HCEC 1CT (cell line): Measurements from ENCODE around the gene LCN1.

Experiments used
- DNase-seq: peaks from one replicate; pipeline ENCODE4 v3.0.0-alpha.2; 2017

LCN1 gene

DNA sequence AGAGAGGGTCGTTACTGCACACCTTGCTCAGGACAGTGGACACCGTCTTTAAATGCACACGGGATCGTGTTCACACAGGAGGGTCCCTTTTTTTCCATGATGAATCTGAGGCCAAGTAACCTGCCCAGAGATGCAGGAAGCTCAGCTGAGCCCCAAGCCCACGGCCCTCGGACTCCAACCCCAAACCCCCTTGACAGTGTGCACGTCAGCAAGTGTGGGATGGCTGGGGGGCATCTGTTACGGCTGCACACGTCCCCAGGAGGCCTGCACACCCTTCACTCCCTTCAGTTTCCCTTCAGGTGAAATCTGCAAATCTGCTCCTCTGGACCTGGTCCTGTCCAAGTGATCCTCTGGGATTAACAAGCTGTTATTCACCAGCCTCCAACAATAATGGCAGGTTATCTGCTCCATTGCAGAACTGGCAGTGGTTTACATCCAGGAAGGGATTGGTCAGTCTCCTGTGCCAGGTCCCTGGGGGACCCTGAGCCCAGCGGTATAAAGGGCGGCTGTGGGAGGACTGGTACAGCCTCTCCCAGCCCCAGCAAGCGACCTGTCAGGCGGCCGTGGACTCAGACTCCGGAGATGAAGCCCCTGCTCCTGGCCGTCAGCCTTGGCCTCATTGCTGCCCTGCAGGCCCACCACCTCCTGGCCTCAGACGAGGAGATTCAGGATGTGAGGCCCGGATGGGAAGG lies at the start of gene LCN1:
LCN1 (plus strand) TSS at position 525 of the 692 bp plus-strand sequence; CDS start at position 583, 58 bp downstream.
- DNase-seq = no peak

DNA sequence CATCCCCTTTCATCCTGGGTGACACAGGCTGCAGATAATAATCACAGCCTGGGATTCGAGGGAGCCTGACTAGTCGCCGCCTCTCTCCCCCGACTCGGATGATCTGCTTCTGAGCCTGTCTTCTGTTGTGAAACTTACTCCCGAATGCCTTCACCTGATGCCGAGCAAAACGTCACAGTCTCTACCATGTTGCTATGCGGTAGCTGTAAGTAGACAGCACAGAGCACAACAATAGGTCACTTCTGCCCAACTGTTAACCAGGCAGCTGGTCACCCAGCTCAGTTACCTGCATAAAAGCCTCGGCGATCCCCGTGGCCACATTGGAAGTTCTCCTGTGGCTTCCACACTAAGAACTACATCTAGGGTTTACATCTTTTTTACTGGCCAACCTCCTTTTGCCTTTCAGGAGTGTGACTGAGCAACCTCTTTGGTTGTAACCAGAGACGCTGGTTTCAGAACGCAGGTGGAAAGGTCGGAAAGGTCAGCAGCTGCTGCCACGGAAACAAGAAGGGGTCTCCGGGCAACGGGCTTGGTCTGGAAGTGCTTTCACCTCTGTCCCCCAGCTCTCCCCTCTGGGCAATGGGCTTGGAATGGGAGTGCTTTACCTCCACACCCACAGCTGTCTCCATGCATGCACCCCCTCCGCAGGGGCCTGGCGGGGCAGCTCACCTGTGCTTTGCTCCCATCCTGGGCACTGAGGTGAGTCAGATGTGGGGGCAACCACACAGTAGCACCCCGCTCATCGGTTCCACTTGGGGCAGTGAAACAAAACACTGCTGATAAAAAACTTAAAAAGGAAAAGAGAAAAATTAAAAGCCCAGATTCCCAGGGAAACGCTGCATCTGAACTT lies 49.2 kb upstream of the LCN1 start:
- DNase-seq = no peak

DNA sequence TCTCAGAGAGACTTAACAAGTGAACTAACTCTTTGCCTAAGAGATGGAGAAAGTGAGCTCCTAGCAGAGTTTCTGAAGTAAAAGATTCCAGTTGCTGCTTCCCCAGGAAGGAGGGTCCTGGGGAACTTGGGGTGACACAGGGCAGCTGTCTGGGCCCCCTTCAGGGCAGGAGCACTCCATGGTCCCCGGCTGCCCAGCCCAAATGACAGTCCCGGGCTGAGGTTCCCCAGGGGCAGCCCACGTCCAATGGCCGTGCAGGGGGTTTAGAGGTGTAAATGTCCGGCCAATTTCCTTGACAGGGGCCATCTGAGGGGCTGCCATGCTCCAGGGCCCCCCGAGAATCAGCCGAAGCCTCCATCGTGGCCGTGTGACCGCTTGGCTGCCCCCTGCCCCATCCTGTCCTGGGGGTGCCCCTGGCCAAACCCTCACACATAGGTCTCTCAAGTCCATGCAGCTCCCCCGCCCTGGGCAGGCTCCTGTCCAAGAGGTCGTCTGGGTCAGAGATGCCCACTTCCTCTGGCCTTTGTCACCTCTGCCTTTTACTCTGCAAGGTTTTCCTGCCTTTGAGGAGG lies 47.2 kb upstream of the LCN1 start:
- no peak for DNase-seq

DNA sequence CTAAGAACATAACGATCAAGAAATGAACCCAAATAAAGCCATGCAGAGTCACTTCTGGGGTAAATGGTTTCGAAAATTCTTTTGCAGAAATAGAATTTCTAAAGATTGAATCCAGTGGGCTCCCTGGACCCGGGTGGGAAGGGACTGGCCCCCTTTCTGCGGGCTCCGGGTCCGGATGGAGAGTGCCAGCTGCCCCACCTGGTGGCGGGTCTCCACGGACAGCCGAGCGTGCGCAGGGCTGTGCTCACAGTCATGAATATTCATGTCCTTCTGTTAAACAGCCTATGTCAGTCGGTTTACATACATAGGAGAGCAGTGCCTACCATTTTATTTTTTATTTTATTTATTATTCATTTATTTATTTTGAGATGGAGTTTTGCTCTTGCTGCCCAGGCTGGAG lies 46.3 kb upstream of the LCN1 start:
- no peak for DNase-seq

DNA sequence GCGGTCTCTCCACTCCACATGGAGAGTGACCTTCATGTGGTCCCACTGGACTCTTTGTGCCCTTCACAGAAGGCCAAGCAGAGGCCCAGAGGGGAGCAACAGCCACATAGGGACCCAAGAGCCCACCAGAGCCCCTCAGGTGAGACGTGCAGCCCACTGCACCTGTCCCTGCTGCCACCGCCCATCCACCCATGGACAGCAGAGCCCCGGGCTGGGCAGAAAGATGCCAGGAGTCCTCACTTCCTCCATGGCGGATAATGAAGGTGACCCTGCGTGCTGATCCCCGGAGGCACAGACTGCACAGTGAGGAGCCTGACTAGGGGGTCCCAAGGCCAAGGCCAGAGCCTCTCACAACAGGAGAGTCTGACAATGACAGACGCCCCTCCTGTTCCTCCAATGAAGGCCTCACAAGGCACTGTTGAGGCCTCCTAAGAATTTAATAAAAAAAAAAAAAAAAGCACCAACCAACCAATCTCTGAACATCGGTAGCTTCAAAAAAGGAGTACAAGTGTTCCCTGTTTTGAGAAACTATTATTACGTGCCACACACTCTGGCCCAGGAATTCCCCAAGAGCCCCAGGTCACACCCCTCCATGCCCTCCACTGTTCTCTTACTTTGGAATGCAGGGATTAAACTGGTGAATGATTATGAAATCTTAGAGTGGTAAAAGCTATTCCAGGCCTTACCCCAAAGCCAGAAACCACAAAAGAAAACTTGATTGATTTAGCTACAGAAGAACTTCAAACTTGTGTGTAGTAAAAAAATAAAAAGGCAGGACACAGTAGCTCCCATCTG lies 44.5 kb upstream of the LCN1 start:
- peak; percentile 15 for DNase-seq

DNA sequence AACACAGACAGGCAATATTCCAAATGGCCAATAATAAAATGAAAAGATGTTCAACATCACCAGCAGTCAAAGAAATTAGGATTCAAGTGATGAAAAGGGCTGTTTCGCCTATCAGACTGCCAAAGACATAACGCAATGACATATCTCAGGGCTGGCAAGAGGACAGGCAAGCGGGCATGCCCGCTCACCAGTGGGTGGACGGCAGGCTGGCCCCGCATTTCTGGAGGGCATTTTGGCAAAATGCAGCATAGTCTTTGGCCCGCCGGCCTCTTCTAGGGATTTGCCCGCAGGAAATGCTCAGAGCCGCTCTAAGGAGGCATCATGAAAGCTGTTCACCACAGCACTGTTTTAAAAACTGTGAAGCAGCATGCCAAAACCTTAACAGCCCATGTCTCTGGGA lies 43.0 kb upstream of the LCN1 start:
- DNase-seq = no peak

DNA sequence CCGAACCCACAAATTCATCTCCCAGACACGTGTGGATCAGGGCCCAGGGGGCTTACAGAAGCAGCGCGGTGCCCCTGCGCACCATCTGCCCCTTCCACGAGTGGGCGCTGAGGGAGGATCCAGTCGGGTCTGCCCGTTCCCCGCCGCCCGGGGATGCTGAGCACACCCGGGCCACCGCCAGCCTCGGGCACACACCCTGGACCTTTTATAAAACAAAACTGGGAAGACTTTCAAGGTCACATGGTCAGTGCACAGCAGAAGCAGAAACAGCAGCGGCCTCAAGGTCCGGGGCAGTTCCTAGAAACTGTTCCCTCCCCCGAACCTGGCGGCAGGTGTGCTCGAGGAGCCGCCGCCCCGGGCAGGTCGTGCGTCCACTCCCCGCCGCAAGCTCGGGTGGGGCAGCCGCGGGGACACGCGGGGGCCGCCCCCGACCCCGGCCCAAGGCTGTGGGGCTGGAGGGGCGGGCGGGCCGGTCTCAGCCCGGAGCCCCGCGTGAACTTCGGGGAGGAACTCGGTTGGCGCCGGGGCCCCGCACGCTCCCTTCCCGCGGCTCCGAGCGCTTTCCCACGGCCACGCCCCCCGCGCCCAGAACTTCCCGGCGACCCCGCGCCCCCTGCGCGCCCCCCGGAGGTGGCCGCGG lies 42.3 kb upstream of the LCN1 start:
- DNase-seq = no peak

DNA sequence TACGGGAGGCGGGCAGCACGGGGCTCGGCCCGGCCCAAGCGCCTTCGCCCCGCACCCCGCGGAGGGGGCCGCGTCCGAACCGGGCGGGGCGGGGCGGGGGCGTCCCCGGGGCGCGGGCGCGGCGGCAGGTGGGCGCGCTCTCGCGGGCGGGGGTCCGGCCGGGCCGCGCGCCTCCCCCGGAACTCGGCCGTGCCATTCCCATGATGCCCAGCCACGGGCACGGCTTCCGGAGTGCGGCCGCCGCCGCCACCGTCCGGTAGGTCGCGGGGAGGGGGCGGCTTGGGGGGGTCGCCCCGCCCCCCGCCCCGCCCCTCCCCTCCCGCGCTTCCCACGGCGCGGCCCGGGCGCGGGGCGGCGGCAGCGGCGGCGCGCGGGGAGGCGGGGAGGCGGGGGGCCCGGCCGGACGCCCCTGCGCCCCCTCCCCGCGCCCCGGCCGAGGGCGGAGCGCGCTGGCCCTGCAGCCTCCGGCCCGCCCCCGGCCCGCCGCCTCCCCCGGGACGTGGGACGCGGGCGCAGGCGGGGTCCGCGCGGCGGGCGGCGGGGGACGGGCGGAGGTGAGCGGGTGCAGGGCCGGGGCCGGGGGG lies 41.7 kb upstream of the LCN1 start, which contains the start of gene PPP1R26:
PPP1R26 (plus strand) TSS at position 314 of the 584 bp plus-strand sequence. CDS start 4,729 bp downstream, outside the sequence.
- no peak for DNase-seq

DNA sequence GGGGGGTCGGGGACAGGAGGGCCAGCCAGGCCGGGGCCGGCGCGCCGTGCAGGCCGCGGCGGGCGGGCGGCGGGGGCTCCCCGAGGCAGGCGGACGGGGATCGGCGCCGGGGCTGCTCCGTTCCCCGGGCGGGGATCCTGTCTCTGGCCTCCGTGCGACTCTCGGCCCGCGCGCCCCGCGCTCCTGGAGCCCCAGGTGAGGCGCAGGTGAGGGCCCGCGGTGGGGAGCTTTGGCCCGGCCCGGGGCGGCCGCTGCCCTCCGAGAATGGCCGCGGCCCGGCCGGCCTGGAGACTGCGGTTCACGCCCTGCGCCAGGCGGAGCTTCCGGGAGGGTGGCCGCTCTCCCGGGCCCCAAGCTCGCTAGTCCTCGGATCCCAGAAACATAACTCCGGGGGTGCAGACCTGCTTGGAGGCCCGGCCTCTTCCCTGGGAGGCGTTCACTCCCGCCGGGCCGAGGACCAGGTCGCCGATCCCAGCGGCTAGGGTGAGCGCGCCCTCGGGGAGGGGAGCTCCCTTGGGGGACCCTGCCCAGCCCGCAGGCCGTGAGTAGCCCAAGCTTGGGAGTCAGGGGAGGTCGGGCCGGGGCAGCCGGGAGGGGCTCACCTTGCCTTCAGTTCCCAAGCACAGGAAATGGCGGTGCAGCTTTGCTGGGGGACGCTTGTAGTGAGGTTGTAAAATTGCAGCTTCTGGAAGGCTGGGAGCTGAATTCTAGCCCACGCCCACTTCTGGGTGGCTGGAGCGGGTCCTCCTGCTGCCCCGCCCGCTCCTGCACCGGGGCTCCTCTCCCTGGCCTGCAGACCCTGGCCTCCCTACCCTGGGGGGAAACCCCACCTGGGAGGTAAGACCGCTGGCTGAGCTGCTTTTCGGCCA lies 40.9 kb upstream of the LCN1 start:
- peak; percentile 42 for DNase-seq

DNA sequence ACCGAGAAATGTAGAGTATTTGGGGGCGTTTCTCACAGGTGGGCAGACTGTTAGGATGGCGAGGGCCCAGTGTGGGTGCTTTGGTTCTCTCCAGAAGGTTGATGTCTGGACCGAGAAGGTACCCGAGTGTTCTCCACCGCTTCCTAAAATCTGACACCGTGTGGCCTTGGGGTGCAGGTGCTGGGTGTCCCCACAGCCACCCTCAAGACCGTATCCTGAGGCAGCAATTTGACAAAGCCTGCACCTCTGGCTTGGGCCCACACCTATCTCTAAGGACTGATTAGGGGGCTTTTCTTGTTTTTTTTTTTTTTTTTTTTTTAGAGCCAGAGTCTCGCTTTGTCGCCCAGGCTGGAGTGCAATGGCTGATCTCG lies 40.3 kb upstream of the LCN1 start:
- no peak for DNase-seq

DNA sequence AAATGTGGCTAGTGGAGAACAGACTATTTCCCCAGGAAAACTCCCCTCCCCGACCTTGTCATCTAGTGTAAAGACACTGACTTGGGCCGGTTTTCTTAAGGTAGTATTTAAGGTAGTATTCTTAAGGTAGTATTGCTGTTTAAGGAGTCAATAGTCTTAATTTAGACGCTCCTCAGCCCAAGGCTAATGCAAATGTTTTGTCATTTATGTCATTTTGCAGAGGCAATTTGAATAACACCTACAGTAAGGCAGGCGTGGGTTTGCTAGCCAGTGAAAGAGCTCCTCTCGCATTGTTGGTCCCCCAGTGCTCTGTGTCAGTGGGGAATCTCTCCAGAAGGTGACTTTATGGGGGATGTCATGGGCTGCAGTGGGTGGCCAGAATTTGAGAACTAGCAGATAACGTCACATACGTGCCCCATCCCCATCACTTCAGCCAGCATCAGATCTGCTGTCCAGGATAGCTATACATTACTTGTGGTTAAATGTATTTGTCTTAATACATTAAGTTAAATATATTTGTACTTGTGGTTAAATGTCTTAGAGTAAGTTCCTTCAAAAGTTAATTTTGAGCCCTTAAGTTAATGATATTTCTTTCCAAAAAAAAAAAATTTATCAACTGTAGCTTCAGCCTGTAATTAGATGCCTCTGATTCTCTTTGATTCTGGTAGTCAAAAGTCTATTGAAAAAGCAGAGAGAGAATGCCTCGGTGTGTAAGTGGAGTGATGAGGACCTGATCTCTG lies 39.1 kb upstream of the LCN1 start:
- DNase-seq = no peak

DNA sequence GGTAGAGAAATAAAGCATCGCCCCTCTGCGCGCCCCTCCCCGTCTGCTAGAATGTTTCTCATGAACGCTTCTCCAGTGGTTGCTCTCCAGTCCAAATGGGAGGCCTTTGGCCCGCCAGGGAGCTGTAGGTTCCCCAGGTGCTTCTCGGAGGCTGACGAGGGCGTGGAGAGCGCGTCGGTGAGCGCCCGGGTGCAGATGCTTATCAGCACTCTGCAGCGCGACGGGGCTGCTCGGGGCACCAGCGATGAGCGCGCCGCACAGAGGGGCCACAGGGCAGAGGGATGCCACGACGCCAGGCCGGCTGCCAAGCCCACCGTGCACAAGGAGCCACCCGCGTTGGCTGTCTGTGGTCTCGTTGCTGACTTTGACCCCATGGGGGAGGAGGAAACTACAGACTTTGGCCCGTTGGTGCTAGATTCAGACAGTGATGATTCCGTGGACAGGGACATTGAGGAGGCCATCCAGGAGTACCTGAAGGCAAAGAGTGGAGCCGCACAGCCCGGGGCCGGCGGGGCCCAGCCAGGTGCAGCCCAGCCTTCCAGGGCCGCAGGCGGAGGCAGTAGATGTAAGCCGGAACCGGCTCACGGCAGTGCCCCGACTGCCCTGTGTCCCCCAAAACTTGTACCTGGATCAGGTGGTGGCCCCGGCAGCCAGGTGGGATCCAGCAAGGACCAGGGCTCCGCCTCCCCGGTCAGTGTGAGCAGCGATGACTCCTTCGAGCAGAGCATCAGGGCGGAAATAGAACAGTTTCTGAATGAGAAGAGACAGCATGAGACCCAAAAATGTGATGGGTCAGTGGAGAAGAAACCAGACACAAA lies 36.6 kb upstream of the LCN1 start:
- DNase-seq = no peak

DNA sequence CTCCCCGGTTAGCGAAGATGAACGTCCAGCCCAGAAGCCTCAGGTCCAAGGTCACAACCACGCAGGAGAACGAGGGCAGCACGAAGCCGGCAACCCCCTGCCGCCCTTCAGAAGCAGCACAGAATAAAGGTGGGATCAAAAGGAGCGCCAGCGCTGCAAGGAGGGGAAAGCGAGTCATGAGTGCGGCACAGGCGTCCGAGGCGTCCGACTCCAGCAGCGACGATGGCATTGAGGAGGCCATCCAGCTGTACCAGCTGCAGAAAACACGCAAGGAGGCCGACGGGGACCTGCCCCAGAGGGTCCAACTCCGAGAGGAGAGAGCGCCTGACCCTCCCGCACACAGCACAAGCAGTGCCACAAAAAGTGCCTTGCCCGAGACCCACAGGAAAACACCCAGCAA lies 35.9 kb upstream of the LCN1 start:
- DNase-seq = no peak

DNA sequence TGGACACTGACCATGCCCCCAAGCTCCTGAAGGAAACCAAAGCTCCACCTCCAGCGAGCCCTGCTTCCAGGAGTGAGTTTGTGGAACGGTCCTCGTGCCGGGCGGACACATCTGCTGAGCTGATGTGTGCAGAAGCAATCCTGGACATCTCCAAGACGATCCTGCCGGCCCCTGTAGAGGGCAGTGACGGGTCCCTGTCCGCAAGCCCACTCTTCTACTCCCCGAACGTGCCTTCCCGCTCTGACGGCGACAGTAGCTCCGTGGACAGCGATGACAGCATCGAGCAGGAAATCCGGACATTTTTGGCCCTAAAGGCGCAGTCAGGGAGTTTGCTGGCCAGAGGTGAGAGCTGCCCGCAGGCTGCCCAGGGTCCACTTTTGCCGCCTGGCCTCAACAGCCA lies 35.4 kb upstream of the LCN1 start:
- no peak for DNase-seq

DNA sequence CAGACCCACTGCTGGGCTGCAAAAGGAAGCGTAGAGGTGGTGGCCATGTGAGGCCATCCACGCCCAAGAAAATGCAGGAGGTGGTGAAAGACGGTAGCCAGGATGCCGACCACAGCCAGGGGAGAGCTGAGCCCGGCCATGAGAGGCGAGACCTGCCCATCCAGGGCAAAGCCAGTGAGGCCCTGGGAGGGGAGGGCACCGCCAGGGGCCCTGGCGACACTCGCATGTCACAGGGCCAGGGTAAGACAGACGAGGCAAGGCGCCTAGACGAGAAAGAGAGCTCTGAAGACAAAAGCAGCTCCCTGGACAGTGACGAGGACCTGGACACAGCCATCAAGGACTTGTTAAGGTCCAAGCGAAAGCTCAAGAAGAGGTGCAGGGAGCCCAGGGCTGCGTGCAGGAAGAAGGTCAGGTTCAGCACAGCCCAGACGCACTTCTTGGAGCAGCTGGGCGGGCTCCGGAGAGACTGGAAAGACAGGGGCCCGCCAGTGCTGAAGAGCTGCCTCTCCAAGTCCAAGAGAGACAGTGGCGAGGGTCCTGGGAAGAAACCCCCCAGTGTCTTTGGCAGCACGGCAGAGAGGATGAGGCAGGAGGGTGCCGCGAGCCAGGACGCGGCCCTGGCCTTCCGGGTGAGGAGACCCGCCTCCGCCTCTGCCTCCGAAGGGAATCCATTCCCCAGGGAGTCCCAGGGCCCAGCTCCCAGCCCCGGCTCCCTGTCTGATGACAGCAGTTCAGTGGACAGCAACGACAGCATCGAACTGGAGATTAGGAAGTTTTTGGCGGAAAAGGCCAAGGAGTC lies 34.8 kb upstream of the LCN1 start:
- DNase-seq = no peak

DNA sequence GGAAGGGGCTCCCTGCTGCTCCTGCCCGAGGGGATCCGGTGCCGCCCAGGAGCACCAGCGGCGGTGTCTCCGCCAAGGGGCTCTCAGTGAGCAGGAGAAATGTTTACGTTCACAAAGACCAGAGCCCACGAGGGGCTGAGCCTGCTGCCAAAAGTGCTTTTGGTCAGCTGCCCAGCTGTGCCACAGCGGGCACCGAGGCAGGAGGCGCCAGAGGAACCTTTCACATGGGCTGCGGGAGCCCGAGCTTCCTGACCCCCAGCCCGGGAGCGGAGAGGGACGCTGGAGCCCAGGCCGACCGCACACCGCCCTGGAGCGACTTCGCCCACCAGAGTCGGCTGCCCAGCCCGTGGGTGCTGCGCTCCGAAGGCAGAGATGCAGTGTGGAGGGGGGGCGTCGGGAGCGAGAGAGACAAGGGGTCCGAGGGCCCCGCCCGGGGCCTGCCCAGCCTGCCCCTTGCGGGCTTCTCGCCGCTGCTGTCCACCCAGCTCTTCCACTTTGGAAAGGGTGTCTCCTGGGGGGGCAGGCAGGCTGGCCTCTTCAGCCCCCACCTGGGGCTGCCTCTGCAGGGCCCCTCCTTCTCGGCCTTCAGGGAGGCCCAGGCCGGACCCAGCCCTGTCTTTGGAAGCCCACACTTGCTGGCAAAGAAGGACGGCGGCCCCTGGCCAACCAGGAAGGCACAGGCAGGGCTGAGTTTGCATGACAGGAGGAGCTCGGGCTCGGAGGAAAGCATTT lies 33.8 kb upstream of the LCN1 start:
- DNase-seq = no peak

DNA sequence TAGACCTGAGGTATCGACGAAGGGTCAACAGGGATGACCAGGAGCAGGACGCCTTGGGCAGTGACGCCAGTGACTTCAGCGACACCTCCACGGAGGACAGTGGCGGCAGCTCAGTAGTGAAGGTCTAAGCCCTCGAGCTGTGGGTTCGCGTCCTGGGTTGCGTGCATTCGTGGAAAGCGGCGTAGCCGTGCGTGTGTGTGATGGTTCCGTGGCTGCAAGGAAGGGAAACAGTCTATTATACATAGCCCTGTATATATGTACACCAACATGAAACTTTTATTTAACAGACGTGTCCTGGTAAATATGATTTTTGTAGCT lies 33.3 kb upstream of the LCN1 start:
- no peak for DNase-seq

DNA sequence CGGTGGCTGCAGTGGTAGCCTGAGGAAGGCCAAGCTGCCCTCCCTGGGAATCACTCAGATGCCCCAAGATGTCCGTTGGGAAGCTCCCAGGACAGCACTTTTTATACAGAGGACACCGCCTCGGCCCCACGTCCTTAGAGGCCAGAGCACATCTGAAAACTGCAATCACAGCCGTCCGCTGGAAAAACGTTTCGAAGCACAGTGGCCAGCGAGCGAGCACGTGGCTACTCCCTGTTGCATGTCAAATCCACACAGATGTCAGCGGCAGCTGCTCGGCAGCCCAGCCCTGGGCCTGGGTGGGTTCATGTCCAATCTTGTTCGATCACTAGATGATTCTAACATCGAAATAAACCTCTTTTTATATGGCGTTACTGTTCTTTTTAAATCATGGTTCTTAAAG lies 32.7 kb upstream of the LCN1 start:
- DNase-seq = no peak
